Measurements from ENCODE around the gene MYMK.

DNA sequence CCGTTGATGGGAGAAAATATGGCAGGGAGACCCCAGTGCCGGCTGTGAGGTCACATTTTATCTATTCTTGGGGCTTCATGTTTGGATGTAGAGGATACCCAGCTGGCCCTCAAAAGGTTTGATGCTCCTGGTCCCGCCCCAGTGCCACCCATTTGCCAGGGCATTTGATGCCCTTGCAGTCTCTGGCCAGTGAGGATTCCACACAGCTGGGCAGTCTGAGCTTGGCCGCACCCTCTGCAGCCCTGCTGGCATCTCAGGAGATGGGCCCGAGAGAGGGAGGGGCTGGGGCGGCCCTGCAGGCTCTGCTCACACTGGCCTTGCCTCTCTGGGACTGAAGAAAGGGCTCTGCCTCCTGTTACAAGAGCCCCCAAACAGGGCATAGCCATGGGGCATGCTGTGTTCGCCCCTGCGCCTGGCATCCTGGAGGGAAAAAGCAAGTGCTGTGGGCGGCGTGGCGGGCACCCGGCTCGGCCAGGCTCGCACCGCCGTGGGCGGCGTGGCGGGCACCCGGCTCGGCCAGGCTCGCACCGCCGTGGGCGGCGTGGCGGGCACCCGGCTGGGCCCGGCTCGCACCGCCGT, 37.3 kb upstream of the MYMK start:
- TF ChIP-seq ARNTL (CRISPR knock-in tag; IDR thresholded peaks at IDR 0.05; ENCODE audit: borderline replicate concordance, low read depth) = no peak
- TF ChIP-seq RARB (CRISPR knock-in tag; IDR thresholded peaks at IDR 0.05) = no peak
- no peak for TF ChIP-seq TOX (CRISPR knock-in tag; IDR thresholded peaks at IDR 0.05; ENCODE audit: borderline replicate concordance)
- TF ChIP-seq ZFP30 (CRISPR knock-in tag; IDR thresholded peaks at IDR 0.05) = no peak
- TF ChIP-seq TSHZ2 (CRISPR knock-in tag; IDR thresholded peaks at IDR 0.05) = no peak
- TF ChIP-seq ZNF565 (CRISPR knock-in tag; conservative IDR thresholded peaks at IDR 0.05; ENCODE audit: low read depth) = no peak
- TF ChIP-seq ZNF8 (CRISPR knock-in tag; IDR thresholded peaks at IDR 0.05) = no peak
- TF ChIP-seq ZFP3 (CRISPR knock-in tag; IDR thresholded peaks at IDR 0.05) = no peak
- TF ChIP-seq, protein P1, sequence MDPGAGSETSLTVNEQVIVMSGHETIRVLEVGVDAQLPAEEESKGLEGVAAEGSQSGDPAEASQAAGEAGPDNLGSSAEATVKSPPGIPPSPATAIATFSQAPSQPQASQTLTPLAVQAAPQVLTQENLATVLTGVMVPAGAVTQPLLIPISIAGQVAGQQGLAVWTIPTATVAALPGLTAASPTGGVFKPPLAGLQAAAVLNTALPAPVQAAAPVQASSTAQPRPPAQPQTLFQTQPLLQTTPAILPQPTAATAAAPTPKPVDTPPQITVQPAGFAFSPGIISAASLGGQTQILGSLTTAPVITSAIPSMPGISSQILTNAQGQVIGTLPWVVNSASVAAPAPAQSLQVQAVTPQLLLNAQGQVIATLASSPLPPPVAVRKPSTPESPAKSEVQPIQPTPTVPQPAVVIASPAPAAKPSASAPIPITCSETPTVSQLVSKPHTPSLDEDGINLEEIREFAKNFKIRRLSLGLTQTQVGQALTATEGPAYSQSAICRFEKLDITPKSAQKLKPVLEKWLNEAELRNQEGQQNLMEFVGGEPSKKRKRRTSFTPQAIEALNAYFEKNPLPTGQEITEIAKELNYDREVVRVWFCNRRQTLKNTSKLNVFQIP (CRISPR knock-in tag; IDR thresholded peaks at IDR 0.05; ENCODE audit: borderline replicate concordance, low read depth) = no peak
- no peak for TF ChIP-seq TCF4 (CRISPR knock-in tag; IDR thresholded peaks at IDR 0.05; ENCODE audit: borderline replicate concordance)
- TF ChIP-seq CREB5 (CRISPR knock-in tag; IDR thresholded peaks at IDR 0.05; ENCODE audit: low read depth) = no peak
- TF ChIP-seq GLIS3 (CRISPR knock-in tag; IDR thresholded peaks at IDR 0.05) = no peak
- no peak for TF ChIP-seq PATZ1 (CRISPR knock-in tag; IDR thresholded peaks at IDR 0.05; ENCODE audit: borderline replicate concordance)
- TF ChIP-seq ESRRG (CRISPR knock-in tag; IDR thresholded peaks at IDR 0.05) = no peak

Data from SK-N-SH treated with all-trans-retinoic acid at 6 μM for 48 hours (cell line).